ENCODE data around the gene VPS25. TPM values are rescaled to one million over a fixed set of nuclear protein-coding genes. Genes with fewer than 3 reads are reported as not detected.
A peak's percentile ranks its signal among the peaks of the same experiment; 100 is the strongest.
"Not testable (repeated sequence)": the region's sequence is repeated elsewhere in the genome, so short reads cannot be mapped to it uniquely, and the experiment has no call there.

The VPS25 gene
- total RNA-seq, 1 donor from 2014 or later = 55.1 TPM

GRCh38 chr17:42760652-42761581 is 12.3 kb upstream of the VPS25 start, which contains the start of gene RAMP2:
TSS of gene RAMP2 (plus strand) at chr17:42761227. CDS start at chr17:42761262, 35 bp downstream.
- H3K27ac Mint-ChIP-seq (ENCODE audit: unreplicated experiment) = no peak within 1 kb of the TSS
- peak; percentile 92 for DNase-seq (ENCODE audit: low spot score)

DNA sequence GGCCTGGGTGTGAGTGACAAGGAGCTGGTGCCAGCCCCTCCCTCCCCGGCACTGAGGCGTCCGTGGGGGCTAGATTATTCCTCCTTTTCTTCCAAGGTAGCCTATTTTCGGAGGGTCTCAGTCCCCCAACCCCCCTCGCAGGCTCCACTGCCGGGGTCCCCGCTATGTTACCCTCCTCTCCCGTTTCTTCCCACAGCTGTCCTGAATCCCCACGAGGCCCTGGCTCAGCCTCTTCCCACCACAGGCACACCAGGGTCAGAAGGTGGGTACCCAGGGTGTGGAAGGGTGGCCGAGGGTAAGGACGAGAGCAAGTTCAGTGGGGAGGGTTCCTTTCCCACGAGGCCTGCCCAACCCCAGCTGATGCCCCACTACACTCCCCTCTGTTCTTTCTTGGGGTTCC is 11.6 kb upstream of the VPS25 start:
- H3K4me1 Mint-ChIP-seq (ENCODE audit: low read depth) = peaks cover 16% of the 10 kb centered on the region
- DNase-seq (ENCODE audit: low spot score) = peak; percentile 57
- H3K27ac Mint-ChIP-seq (ENCODE audit: unreplicated experiment) = no peak overlapping the region
- no peaks in the 10 kb centered on the region for H3K9me3 Mint-ChIP-seq (ENCODE audit: low read depth)
- H3K27me3 Mint-ChIP-seq (ENCODE audit: low read depth) = peaks cover 7% of the 10 kb centered on the region
- H3K36me3 Mint-ChIP-seq (ENCODE audit: low read depth) = no peaks in the 10 kb centered on the region
- peak overlapping the region; percentile 54 for H3K4me3 Mint-ChIP-seq (ENCODE audit: unreplicated experiment)
- no peak for TF ChIP-seq CTCF (IDR thresholded peaks at IDR 0.05)

More at GRCh38 chr17:42760652-42761581, 12.3 kb upstream of the VPS25 start, which contains the start of gene RAMP2:
- no peaks in the 10 kb centered on the region for H3K36me3 Mint-ChIP-seq (ENCODE audit: low read depth)
- H3K9me3 Mint-ChIP-seq (ENCODE audit: low read depth) = no peaks in the 10 kb centered on the region
- peaks cover 7% of the 10 kb centered on the region for H3K27me3 Mint-ChIP-seq (ENCODE audit: low read depth)
- TF ChIP-seq CTCF (IDR thresholded peaks at IDR 0.05) = no peak
- peaks cover 16% of the 10 kb centered on the region for H3K4me1 Mint-ChIP-seq (ENCODE audit: low read depth)
- H3K4me3 Mint-ChIP-seq (ENCODE audit: unreplicated experiment) = peak within 1 kb of the TSS; percentile 58

- Mint-ChIP-seq H3K27ac (ENCODE audit: unreplicated experiment) (no peak overlapping the region), H3K4me1 (ENCODE audit: low read depth) (peaks cover 16% of the 10 kb centered on the region), H3K36me3 (ENCODE audit: low read depth) (no peaks in the 10 kb centered on the region), H3K27me3 (ENCODE audit: low read depth) (peaks cover 4% of the 10 kb centered on the region), H3K4me3 (ENCODE audit: unreplicated experiment) (no peak overlapping the region), H3K9me3 (ENCODE audit: low read depth) (no peaks in the 10 kb centered on the region)
- DNase-seq (ENCODE audit: low spot score) = no peak
- no peak for TF ChIP-seq CTCF (IDR thresholded peaks at IDR 0.05)
Measured at GRCh38 chr17:42766124-42766523, 7.1 kb upstream of the VPS25 start.

DNA sequence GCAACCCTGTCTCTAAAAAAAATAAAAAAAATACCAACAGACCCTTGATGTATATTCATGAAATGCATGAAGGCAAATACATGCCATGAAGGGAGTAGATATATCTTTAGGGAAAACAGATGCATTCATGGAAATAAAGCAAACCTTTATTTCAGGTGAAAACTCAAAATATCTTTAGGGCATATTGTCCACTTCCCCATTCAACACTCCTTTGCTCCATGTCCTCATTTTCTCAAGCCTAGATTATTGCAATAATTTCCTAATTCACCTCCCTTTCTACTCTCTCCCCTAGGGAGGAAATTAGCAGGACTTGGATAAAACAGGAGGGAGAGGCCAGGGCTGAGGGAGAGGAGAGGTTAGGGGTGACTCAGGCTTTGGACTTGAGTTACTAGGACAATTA is 5.7 kb upstream of the VPS25 start:
- Mint-ChIP-seq H3K9me3 (ENCODE audit: low read depth) (no peaks in the 10 kb centered on the region), H3K27me3 (ENCODE audit: low read depth) (no peaks in the 10 kb centered on the region), H3K36me3 (ENCODE audit: low read depth) (no peaks in the 10 kb centered on the region), H3K27ac (ENCODE audit: unreplicated experiment) (no peak overlapping the region), H3K4me3 (ENCODE audit: unreplicated experiment) (no peak overlapping the region), H3K4me1 (ENCODE audit: low read depth) (peaks cover 16% of the 10 kb centered on the region)
- DNase-seq (ENCODE audit: low spot score) = no peak
- no peak for TF ChIP-seq CTCF (IDR thresholded peaks at IDR 0.05)

DNA sequence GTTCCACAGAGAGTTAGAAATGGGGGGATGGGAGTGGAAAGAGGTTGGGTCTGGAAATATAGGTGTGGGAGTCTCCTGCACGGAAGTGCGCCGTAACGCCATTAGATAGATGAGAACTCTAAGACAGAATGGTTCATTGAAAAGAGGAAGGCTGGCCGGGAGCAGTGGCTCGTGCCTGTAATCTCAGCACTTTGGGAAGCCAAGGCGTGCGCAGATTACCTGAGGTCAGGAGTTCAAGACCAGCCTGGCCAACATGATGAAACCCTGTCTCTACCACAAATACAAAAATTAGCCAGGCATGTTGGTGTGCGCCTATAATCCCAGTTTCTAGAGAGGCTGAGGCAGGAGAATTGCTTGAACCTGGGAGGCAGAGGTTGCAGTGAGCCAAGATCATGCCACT is 5.2 kb upstream of the VPS25 start:
- not testable (repeated sequence) for H3K36me3 Mint-ChIP-seq (ENCODE audit: low read depth); H3K27ac Mint-ChIP-seq (ENCODE audit: unreplicated experiment)

GRCh38 chr17:42769964-42770363 is 3.3 kb upstream of the VPS25 start:
- not testable (repeated sequence) for H3K27me3 Mint-ChIP-seq (ENCODE audit: low read depth); H3K27ac Mint-ChIP-seq (ENCODE audit: unreplicated experiment); H3K4me3 Mint-ChIP-seq (ENCODE audit: unreplicated experiment); H3K36me3 Mint-ChIP-seq (ENCODE audit: low read depth); H3K9me3 Mint-ChIP-seq (ENCODE audit: low read depth); DNase-seq (ENCODE audit: low spot score)
- peaks cover 27% of the 10 kb centered on the region for H3K4me1 Mint-ChIP-seq (ENCODE audit: low read depth)

More for the DNA sequence above, 5.2 kb upstream of the VPS25 start:
- H3K4me1 Mint-ChIP-seq (ENCODE audit: low read depth) = peaks cover 12% of the 10 kb centered on the region
- not testable (repeated sequence) for DNase-seq (ENCODE audit: low spot score); H3K4me3 Mint-ChIP-seq (ENCODE audit: unreplicated experiment); H3K27me3 Mint-ChIP-seq (ENCODE audit: low read depth); H3K9me3 Mint-ChIP-seq (ENCODE audit: low read depth)

Data from chondrocyte (in vitro differentiated cells).